Adrenal gland (tissue), 5 donors: ENCODE measurements around the gene LPIN2.

ENCODE experiments used
- POLR2A ChIP-seq, 2 donors: fragments of 450-650 bp; IDR thresholded peaks; one replicate each; pipeline ENCODE4 v1.6.1; 2017; ENCODE audit warnings: antibody characterized with exemption in 2 of 2, mild to moderate bottlenecking in 2 of 2, moderate library complexity in 1 of 2
- TF ChIP-seq, protein P1 (sequence below), 6 experiments: fragments of 450-650 bp in 4 of 6; fragments of 200-600 bp in 2 of 6; sonication (generic) in 1 of 6; IDR thresholded peaks; 1 replicate in 5 of 6; 2 replicates in 1 of 6; pipeline versions ENCODE4 v1.5.1 to v1.8.0; 2016 to 2021; ENCODE audit warnings: antibody characterized with exemption in 6 of 6, mild to moderate bottlenecking in 2 of 6, moderate library complexity in 1 of 6
- donor health status: DM: no; HTN: no; CAD: no.

GRCh38 chr18:3007491-3007890 lies 5.5 kb downstream of the LPIN2 start:
- TF ChIP-seq, protein P1, sequence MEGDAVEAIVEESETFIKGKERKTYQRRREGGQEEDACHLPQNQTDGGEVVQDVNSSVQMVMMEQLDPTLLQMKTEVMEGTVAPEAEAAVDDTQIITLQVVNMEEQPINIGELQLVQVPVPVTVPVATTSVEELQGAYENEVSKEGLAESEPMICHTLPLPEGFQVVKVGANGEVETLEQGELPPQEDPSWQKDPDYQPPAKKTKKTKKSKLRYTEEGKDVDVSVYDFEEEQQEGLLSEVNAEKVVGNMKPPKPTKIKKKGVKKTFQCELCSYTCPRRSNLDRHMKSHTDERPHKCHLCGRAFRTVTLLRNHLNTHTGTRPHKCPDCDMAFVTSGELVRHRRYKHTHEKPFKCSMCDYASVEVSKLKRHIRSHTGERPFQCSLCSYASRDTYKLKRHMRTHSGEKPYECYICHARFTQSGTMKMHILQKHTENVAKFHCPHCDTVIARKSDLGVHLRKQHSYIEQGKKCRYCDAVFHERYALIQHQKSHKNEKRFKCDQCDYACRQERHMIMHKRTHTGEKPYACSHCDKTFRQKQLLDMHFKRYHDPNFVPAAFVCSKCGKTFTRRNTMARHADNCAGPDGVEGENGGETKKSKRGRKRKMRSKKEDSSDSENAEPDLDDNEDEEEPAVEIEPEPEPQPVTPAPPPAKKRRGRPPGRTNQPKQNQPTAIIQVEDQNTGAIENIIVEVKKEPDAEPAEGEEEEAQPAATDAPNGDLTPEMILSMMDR (IDR thresholded peaks at IDR 0.05), result no peak
- TF ChIP-seq POLR2A (IDR thresholded peaks at IDR 0.05), result no peak
